GM19099 (cell line): ENCODE data around the gene DOCK11.

ENCODE experiments used
- POLR2A ChIP-seq: IDR thresholded peaks from 3 replicates; pipeline ENCODE4 v1.6.1; 2011; ENCODE audit warnings: low read depth; ENCODE audit not compliant: insufficient read length; ENCODE audit errors: extremely low read depth

The DOCK11 gene

DNA sequence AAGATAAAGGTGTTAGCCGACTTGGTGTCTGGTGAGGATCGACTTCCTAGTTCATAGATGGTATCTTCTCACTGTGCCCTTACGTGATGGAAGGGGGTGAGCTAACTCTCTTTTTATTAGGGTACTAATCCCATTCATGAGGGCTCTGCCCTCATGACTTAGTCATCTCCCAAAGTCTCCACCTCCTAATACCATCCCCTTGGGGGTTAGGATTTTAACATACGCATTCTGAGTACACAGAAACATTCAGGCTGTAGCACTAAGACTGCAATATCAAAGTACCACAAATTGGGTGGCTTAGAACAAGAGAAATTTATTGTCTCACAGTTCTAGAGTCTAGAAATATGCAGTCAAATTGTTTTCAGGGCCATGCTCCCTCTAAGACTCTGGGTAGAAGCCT lies 173.8 kb downstream of the DOCK11 start:
- TF ChIP-seq POLR2A: no peak

DNA sequence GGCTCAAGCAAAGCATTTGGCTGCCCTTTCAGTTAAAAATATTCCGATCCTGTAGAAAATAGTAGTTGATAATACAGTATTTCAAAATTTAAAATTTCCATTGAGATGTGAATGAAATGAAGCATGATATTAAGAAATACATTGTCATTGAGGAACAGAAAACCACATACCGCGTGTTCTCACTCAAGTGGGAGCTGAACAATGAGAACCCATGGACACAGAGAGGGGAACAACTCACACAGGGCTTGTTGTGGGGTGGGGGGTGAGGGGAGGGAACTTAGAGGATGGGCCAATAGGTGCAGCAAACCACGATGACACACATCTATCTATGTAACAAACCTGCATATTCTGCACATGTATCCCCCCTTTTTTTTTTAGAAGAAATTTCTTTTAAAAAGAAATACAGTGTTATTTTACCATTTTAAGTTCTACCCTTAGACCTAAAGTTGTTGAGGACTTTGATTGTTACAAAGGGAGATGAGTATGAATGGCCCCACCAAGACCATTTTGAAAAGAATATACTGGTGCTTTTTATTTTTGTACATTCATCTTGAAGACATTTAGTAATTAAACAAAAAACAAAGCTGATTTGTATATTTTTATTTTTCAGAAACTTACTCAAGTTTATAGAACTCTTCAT lies 179.8 kb downstream of the DOCK11 start:
- no peak for TF ChIP-seq POLR2A

DNA sequence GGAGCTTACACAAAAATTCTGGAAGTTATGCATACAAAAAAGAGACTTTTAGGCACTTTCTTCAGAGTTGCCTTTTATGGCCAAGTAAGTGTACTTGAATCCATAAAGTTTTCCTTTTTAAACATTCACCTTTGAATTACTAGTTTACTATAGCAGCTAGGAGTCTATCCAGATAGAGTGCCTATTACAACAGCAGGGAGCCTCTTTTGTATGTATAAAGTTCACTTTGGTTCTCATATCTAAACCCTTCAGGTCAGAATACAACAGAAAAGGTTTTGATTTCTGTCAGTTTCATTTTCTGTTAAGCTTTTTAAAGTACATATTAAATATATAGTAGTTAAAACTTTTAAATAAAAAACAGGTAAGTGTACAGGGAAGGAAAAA lies 180.3 kb downstream of the DOCK11 start:
- no peak for TF ChIP-seq POLR2A

DNA sequence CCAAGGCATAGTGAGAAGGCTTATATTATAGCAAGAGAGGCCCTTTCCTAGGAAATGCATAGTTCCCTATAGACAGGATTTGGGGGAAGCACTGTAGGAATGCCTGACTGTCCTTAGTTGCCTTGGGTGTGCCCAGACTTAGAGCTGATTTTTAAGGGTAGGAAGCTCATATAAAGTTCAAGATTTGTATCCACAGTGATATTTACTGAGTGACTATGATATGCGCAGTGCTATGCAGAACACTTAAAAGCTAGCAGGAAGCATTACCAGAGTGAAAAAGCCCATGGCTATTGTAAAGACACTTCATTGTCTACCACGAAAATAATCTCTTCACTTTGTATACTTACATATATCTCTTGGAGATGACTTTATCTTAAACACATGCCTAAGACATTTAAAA lies 181.7 kb downstream of the DOCK11 start:
- no peak for TF ChIP-seq POLR2A

DNA sequence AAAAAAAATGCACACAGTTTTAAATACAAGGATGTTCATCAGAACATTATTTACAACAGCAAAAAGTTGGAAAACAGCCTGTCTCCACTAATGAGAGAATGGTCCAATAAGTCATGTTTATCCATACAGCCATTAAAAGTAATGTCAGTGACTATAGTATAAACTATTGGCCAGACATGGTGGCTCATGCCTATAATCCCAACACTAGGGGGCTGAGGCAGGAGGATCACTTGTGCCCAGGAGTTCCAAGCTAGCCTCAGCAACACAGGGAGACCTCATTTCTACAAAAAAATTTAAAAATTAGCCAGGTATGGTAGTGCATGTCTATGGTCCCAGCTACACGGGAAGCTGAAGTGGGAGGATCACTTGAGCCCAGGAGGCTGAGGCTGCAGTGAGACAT lies 183.7 kb downstream of the DOCK11 start:
- no peak for TF ChIP-seq POLR2A

DNA sequence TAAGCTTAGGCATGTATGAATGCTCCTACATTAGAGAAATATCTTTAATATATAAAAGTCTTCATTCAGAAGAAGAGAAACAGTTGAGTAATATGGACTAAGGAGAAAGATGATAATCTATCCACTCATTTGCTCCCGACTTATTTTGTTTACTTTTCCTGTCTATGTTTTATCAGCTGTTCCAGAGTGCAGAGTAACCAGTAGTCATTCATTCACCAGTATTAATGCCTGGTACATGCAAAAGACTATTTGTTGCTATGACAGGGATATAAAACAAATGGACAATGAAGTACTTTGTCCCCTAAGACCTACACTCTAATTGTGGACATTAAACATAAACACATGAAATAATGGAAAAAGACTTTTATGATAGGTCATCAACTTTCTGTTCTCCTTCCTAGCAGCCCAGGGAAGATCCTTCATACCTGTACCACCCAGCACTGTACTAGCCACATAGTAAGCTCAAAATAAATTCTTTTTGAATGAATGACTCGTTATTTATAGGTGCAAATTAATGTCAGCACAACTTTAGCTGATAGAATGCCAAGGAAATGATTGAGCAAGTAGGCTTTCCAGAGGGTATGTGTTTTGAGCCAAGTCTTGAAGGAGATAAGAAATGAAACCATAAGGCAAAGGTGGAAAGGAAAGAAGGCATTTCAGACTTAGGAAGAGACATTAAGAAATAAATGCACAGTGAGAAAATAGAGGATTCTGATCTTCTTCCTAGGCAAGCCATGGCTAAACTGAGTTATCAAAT lies 186.8 kb downstream of the DOCK11 start:
- no peak for TF ChIP-seq POLR2A

DNA sequence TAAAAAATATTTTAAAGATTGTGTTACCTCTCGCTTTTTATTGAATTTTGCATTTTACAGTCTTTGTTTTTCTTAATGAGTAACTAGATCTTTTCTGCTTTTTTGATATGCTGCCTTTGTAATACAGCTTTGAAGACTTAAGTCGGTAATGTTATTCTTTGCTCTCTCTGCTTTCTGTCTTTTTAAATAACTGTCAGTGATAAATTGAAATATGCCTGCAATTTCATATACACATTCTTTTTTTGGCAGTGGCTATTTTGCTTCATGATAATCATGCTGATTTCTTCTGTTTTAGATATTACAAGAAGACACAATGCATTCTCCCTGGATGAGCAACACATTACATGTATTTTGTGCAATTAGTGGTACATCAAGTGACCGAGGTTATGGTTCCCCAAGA lies 189.8 kb downstream of the DOCK11 start:
- TF ChIP-seq POLR2A: no peak

DNA sequence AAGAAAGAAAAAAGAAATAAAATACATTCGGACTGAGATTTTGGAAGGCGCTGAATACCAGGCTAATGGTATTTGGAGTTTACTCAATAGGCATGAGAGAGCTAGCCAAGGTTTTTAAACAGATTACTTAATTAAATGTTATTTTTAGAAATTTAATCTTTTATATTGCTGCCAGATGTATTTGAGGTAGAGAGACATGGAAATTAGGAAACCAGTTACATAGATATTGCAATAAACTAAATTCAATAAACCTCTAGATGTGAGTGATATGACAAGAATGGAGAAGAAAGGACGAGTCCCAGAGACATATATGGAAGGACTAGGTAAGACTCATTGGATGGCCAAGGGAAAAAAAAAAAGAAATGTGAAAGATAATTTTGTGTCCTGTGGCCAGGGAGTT lies 193.3 kb downstream of the DOCK11 start:
- no peak for TF ChIP-seq POLR2A

DNA sequence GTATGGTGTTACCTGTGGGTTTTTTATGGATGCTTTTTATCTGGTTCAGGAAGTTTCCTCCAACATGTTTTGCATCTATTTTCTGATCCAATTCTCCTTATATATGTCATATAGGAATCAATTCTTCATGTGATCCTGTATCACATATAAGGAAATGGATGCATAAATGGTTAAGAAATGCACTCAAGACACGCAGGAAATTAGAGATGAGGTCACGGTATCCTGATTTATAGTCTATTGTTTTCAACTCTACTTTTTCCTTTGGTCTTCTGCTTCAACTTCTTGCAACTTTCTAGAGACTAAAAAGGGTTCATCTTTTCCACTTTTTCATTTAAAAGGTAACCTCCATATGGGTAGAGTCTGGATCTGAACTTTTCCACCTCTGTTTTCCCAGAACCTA lies 198.2 kb downstream of the DOCK11 start:
- TF ChIP-seq POLR2A: no peak

DNA sequence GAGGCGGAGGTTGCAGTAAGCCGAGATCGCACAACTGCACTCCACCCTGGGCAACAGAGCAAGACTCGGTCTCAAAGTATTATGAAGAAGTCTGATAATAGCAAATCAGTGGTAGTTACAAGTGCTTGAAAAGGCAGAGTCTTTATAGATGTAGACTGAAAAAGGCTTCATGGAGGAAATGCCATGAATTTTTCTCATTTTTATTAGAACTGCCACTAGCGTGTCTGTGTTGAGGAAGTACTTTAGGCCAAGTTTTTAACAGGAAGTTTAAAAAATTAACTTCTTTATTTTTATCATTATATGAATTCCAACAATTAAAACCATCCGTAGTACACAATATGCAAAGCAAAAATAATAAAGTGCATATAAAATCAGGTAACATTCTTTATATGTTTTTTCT lies 199.0 kb downstream of the DOCK11 start:
- TF ChIP-seq POLR2A: no peak

DNA sequence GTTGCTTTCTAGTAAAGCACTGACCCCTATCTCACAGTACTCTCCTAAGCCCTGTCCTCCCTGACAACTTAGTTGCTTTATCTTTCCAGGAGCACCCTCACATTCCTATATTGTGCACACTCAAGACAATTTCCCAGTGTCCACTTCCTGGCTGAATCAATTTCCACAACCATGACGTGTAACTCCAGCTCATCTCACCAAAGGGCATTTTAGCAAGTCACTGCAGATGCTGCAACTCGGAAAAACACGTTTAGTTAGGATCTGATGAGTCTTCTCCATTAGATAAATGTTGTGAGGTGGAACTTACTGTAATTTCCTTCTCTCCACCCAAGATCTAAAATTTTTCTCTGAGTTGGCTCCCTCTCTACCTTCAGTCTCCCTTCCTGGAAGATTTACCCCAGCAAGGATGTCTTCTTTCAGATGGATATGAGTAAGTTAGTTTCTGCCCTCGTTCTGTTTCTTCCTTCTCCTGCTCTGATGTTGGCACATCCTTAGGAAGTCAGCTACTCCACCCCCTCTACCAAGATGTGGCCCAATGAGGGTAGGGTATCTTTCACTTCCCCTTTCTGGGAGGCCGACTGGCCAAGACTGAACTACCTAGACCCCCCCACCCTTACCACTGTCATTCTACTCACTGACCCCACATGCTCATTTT lies 203.0 kb downstream of the DOCK11 start:
- no peak for TF ChIP-seq POLR2A

DNA sequence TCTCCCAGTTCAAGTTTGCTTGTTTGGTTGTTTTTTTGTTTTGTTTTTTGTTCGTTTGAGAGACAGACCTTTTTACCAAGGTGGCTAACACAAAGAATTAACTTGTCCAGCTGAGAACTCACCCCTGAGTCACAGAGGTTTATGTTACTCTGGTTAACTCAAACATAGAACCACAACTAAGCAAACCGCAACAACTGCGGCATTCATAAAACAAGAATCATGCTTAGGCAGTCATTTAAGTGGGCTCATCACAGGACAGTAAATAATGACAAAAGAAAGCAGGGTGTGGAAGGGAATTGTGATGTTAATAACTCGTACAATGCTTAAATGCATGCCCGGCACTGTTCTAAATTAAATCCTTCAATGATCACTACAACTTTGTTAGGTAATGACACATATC lies 207.1 kb downstream of the DOCK11 start:
- TF ChIP-seq POLR2A: no peak

DNA sequence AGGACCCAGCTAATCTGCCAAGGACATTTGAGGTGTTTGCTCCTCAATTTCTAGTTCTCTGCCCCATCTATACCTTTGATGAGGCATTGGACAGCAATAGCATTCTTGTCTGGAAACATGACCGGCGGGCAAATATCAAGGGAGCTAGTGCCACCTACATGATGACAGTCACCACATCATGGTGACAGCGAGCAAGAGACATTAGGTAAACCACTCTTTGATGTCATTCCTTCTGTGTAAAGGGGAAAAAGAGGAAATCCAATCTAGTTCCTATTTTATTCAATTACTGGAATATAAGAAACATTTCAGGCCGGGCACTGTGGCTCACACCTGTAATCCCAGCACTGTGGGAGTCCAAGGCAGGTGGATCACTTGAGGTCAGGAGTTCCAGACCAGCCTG lies 211.1 kb downstream of the DOCK11 start:
- TF ChIP-seq POLR2A: no peak

DNA sequence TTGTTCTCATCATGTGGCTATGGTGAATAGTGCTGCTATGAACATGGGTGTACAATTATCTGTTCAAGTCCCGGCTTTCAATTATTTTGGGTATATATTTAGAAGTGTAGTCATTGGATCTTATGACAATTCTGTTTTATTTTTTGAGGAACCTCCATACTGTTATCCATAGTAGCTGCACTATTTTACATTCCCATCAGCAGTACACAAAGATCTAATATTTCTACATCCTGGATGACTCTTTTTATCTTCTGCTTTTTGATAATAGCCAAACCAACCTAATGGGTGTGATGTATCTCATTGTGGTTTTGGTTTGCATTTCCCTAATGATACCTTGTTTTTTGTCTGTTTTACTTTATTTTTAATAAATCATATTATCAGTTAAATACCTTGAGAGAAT lies 218.9 kb downstream of the DOCK11 start:
- no peak for TF ChIP-seq POLR2A

DNA sequence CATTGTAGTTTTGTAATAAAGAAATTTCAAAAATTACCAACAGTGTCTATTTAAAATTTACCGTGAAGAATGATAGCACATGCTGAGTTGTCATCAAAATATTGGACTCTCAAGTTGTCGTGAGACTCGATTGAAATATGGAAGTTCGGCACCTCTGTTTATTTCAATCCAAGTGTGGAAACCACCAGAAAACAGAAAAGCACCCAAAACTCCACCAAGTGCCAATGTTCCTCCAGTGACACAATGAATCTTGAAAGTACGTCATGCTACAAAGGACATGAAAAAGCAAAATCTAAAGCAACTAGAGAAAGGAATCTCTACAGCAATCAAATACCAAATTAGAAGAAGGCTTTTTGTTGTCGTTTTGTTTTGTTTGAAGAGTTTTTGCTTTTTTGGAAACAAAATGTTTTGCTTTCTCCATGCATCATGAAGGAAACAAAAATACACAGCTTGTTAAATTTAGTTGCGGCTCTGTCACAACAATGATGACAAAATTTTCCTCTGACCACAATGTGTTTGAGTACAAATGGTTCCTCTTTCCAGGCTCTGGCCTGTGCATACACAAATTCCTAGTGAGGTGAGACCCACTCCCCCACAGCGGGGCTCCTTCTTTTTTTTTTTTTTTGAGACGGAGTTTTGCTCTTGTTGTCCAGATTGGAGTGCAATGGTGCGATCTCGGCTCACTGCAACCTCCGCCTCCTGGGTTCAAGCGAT lies 222.2 kb downstream of the DOCK11 start:
- no peak for TF ChIP-seq POLR2A
